ENCODE measurements around the gene ABHD12.

ABHD12 gene

DNA sequence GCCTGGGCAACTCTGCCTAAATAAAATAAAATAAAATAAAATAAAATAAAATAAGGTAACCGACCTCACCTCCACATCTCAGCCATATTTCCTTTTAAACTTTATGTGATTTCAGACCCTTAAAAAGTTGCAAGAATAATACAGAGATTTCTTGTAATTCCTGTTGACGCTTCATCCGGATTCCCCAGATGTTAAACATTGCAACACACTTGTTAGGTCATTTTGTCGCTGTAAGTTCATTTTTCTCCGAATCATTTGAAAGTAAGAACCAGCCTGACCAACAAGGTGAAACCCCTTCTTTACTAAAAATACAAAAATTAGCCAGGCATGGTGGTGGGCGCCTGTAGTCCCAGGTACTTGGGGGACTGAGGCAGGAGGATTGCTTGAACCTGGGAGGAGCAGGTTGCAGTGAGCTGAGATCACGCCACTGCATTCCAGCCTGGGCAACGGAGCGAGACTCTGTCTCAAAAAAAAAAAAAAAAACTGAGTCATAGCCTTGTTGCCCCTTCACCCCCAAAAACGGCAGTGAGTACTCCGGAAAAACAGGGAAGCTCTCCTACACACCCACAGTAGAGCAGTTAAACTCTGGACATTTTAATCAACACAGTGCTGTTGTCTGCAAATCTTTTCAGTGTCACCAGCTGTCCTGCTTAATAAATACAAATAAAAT lies 136.9 kb downstream of the ABHD12 start:
- no peak for DNase-seq (ENCODE audit: extremely low read depth, low read depth)
- TF ChIP-seq, protein P1, sequence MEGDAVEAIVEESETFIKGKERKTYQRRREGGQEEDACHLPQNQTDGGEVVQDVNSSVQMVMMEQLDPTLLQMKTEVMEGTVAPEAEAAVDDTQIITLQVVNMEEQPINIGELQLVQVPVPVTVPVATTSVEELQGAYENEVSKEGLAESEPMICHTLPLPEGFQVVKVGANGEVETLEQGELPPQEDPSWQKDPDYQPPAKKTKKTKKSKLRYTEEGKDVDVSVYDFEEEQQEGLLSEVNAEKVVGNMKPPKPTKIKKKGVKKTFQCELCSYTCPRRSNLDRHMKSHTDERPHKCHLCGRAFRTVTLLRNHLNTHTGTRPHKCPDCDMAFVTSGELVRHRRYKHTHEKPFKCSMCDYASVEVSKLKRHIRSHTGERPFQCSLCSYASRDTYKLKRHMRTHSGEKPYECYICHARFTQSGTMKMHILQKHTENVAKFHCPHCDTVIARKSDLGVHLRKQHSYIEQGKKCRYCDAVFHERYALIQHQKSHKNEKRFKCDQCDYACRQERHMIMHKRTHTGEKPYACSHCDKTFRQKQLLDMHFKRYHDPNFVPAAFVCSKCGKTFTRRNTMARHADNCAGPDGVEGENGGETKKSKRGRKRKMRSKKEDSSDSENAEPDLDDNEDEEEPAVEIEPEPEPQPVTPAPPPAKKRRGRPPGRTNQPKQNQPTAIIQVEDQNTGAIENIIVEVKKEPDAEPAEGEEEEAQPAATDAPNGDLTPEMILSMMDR (IDR thresholded peaks at IDR 0.05; ENCODE audit: low read depth, low read length) = no peak

DNA sequence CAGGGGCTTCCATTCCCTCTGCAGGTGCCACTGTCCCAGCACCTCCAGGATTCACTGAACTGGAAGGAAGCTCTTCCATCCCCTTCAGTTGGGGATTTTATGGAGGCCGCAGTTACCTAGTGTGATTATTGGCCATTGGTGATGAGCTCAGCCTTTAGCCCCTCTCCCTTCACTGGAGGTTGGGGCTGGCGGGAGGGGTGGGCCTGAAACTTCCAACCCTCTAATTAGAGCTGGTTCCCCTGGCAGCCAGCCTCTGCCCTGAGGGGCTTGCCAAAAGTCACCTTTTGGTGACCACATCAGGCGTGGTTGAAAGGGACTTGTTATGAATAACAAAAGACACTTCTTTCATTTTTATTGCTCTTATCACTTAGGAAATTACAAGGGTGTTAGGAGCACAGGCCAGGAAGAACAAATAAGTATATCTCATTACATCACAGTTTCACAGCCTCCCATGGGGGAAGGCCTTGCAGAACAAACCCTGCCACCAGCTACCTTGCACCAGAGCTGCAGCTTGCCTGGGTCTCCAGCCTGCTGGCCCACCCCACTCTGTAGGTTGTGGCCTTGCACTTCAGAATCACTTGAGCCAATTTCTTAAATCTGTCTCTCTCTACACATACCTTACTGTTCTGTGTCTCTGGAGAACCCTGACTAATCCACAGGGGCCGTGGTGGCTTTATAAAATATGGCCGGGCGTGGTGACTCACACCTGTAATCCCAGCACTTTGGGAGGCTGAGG lies 137.8 kb downstream of the ABHD12 start:
- TF ChIP-seq, protein P1 (IDR thresholded peaks at IDR 0.05; ENCODE audit: low read depth, low read length) = no peak
- no peak for DNase-seq (ENCODE audit: extremely low read depth, low read depth)

DNA sequence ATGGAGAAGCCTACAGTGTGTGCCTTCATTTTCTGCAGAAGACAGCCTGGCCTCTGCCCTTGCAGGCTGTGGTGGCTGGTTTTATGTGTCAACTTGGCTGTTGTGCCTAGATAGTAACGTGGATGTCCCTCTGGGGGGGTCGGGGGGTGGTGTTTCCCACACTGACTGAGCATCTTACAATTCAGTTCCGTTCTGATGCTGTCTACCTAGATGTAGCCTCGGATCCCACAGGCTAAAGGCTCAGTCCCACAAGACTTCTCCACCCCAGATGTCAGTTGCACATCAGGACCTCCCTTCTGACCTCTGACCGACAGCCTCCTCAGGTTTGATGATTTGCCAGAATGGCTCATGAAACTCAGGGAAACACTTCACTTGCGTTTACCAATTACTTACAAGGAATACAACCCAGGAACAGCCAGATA lies 138.4 kb downstream of the ABHD12 start:
- TF ChIP-seq, protein P1 (IDR thresholded peaks at IDR 0.05; ENCODE audit: low read depth, low read length) = no peak
- no peak for DNase-seq (ENCODE audit: extremely low read depth, low read depth)

DNA sequence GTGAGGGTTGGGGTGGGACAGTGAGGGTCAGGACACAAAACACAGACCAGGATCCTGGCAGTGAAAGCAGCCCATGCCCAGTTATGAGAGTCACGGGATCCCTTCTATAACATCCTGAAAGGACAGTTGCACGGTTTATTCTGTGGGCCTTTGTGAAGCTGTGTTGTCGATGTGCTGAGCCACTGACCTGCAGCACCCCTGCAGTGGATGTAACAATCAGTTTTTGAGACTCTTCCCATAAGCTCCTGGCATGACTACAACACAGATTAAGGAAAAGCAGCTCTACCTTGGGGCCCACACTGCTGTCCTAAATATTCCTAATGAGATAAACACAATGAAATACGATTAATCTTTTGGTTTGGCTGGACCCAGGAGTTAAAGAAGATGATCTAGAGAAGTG lies 139.1 kb downstream of the ABHD12 start:
- DNase-seq (ENCODE audit: extremely low read depth, low read depth) = no peak
- TF ChIP-seq, protein P1 (IDR thresholded peaks at IDR 0.05; ENCODE audit: low read depth, low read length) = no peak

DNA sequence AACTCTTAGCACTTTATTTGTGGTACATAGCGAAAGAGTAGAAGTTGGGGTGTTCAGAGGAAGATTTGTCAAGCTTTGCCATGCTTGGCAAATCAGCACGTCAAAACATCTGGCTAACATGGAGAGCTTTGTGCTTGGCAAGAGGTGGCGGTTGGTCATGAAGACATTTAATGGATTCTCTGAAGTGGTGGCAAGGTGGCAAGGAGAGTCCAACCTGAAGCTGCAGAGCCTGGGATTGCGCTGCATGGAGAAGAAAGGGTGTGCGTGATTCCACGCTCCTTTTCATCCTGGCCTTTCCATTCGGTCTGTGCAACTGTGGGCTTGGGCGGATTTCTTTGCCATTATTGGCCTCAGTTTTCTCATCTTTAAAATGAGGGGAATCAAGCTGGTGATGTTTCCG lies 139.6 kb downstream of the ABHD12 start:
- no peak for DNase-seq (ENCODE audit: extremely low read depth, low read depth)
- TF ChIP-seq, protein P1 (IDR thresholded peaks at IDR 0.05; ENCODE audit: low read depth, low read length) = no peak

DNA sequence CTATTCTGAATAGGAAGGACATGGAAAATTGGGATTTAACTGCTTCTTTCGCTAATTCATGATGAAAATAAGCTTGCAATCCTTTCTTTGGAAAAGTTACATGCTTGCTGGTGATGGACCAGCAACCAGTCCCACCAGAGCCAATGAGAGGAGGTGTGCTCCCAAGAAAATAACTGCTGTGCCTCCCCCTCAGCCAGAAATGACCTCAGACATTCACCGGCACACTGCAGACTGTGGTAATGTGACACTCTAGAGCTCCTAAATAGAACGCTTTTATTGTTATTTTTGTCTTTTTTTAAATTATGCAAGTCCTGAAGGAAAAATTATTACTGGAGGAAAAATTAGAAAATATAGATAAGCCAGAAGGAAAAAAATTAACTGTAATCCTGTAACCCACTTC lies 140.1 kb downstream of the ABHD12 start:
- no peak for DNase-seq (ENCODE audit: extremely low read depth, low read depth)

More for the DNA sequence above, 140.1 kb downstream of the ABHD12 start:
- TF ChIP-seq, protein P1 (IDR thresholded peaks at IDR 0.05; ENCODE audit: low read depth, low read length) = no peak
